ENCODE measurements around the gene TEKT5.
A peak's percentile ranks its signal among the peaks of the same experiment; 100 is the strongest.

The TEKT5 gene

DNA sequence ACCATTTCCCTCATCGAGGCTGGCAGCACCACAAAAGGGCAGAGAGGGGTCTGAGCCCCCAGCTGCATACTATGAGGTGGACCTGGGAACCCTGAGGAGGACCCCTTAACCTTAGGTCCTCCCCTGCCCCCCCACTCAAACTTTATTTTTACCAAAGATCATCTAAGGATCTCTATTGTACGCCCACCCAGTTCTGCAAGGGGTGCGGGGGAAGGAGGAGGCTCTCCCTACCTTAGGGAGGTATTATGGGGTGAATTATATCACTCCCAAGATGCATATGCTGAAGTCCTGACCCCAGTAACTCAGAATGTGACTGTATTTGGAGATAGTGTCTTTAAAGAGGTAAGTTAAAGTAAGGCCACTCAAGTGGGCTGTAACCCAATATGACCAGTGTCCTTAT, 87.6 kb downstream of the TEKT5 start:
- no peak for DNase-seq

GRCh38 chr16:10606607-10607006, 88.1 kb downstream of the TEKT5 start:
- no peak for DNase-seq

DNA sequence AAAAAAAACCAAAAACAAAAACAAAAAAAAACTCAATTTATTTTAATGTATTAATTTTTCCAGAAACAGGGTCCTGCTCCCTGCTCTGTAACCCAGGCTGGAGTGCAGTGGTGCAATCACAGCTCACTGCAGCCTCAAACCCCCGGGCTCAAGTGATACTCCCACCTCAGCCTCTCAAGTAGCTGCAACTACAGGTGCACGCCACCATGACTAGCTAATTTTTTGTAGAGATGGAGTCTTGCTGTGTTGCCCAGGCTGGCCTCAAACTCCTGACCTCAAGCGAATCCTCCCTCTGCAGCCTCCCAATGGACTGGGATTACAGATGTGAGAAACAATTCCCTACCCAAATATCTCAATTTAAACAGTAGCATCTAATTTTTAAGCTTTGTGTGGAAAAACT, 89.1 kb downstream of the TEKT5 start:
- no peak for DNase-seq

GRCh38 chr16:10601444-10602408, 93.0 kb downstream of the TEKT5 start:
- DNase-seq = no peak

DNA sequence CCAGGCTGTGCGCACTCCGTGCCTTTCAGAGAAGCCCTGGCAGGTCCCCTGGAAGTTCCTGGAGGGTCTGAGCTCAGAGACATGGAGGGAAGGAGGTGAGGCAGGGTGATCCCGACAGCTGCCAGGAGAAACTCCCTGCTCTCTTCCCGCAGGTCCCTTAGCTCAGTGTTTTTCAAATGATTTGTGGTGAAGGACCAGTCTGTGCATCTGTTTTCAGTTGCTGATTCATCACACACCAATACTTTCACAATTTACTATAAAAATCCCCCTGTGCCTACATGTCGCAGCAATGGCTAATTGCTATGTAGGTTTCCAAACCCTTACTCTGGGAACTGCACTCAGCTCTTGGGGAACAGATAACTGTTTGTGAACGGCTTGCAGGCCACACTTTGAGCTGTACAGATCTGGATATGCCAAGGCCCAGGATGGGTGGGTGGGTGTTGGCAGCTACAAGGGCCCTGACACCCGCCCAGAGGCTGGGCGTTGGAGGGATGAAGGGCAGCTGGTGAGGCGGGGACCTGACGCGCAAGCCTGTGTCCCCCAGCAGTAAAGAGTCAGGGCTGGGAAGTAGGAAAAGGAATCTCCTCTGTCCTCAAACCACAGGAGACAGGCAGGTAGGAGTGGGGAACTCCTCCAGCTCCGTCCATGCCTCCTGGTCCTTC, 93.8 kb downstream of the TEKT5 start:
- no peak for DNase-seq

DNA sequence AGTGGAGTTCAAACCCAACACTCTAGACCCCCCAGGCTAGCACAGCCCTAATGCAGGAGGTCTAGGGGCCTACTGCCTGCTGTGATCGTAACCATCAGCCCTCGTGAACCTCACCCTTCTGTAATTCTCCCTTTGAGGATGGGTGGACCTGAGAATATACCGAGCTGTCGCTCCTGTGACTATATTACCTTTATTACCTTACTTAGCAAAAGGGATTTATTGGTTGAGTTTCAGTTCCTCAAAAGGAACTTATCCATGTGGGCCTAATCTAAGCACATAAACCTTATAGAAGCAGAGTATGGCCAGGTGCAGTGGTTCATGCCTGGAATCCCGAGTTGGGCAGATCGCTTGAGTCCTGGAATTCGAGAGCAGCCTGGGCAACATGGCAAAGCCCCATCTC, 95.1 kb downstream of the TEKT5 start:
- no peak for DNase-seq

GRCh38 chr16:10598157-10598556, 96.6 kb downstream of the TEKT5 start:
- no peak for DNase-seq

GRCh38 chr16:10597187-10597601, 97.5 kb downstream of the TEKT5 start:
- no peak for DNase-seq

- no peak for DNase-seq
Measured at GRCh38 chr16:10594312-10594950, 100.3 kb downstream of the TEKT5 start.

DNA sequence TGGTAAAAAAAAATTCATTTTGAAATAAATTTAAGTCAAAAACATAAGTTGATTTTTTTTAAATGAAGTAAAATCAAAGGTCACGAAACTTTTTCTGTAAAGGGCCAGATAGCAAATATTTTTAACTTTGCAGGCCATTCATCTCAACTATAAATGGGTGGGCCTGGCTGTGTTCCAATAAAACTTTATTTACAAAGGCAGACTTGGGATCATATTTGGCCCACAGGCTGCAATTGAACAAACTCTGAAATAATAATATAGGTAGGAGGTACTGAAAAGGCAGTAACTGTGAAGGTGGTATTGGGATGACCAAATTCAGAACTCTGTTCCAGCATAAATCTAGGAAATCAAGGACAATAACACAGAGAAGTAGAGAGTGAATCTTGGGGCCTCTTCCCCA, 102.1 kb downstream of the TEKT5 start:
- no peak for DNase-seq

DNA sequence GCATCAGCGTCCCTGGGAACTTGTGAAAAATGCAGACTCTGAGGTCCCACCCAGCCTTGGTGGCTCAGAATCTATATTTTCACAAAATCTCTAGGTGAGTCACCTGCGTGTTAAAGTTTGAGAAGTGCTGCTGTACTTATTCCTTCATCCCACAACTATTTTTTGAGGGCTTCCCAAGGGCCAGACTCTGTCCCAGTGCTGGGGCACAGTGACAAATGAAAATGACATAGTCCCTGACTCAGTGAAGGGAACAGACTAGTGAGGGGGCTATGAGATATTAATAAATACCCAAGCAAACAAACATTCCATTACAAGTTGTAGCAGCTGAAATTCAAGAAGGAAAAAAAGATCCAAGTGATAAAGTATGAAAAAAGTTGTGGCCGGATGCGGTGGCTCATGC, 104.4 kb downstream of the TEKT5 start:
- DNase-seq = no peak

- DNase-seq = no peak
Measured at GRCh38 chr16:10589109-10589508, 105.6 kb downstream of the TEKT5 start.

DNA sequence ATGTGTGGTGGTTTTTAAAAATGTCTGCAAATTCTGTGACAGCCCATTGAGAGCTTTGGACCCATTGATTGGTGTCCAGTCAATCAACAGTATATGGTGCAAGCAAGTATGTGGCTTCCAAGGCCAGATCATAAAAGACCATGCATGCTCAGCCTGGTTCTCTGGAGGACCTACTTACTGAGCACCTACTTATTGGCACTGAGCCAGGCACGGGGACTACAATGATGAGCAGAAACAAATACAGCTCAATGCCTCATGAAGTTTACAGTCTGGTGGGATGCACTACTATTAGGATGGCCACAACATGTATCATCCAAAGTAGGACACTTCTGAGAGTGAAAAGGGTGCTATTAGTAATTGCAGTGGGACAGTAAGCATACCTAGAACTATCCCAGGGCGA, 107.1 kb downstream of the TEKT5 start:
- DNase-seq = no peak

GRCh38 chr16:10584981-10585438, 109.7 kb downstream of the TEKT5 start:
- DNase-seq = no peak

DNA sequence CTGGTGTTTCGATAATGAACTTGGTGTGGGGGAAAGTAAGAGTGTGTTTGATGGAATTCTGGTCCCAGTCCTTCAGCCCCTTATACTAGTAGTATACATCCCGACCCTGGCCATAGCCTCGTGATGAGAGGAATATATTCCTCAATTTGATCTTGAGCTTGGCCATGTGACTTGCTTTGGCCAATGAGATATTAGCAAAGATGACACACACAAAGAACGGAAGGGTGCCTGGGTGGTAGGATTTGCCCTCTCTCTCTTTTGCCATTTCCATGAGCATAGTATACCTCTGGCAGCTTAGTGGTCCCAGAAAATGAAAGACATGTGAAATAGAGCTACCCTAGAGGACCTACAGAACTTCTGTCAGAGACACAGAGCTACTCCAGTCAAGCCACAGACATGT, 111.5 kb downstream of the TEKT5 start:
- no peak for DNase-seq

DNA sequence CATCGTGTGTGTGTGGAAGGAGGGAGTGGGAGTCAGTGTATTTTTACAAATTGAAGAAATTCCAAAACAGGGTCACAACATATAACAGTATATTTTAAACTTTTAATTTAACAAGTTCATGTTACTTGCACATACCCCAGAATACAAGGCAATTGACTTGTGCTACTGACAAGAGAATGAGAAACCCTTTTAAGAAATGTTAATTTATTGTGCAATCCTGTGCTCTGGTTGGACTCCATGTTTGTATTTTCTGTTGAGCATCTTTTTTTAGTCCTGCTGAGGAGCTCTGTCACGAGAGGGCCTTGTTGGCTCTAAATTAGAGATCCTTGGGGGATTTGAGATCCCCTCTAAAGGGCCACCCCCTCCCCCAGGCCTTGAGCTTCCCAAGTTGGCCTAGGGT, 113.2 kb downstream of the TEKT5 start:
- no peak for DNase-seq

GRCh38 chr16:10580883-10581247, 113.9 kb downstream of the TEKT5 start:
- DNase-seq = no peak

DNA sequence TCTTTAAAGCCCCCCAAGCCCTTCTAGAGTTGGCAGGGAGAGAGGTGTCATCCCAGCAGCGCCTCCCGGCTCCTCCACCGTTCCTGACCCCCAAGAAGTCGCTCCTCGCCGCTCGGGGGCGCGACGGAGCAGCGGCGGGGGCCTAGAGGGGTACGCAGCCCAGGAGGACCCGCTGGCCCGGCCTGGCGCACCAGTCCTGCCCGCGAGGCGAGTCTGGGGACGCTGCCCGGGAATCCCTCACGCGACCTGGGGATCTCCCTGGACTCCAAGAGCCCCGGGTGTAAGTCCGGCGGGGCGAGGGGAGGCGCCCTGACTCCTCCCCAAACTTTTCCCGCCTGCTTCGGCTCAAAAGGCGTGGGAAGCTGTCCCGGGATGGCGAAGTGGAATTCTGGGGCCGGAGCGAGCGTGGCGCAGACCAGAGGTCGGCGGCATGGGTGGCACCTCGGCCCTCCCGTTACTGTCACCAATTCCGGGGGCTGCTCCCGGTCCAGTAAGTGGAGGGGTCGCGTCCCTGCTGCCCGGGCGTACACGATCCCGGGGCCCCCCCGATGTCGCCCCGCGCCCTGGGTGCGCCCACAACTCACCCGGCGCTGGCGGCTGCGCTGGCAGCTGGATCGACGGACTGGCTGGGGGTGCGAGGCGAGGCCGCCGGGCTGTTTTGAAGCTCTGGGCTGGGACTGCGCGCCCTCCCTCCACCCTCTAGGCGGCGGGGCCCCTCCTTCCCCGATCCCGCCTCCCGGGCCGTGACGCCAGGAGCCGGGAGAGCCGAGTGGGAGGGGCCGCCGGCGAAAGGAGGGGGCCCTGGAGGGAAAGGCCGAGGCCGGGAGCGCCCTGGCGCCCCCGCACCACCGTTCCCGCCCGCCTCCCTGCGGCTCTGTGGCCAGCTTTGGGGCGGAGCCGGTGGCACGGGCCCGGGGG, 114.5 kb downstream of the TEKT5 start, which contains the start of gene EMP2:
TSS of gene EMP2 (minus strand) at position 634 of the 918 bp plus-strand sequence. CDS start 32,981 bp downstream, outside the sequence.
- peak; percentile 82 for DNase-seq

- DNase-seq = no peak
Measured at GRCh38 chr16:10579575-10579964, 115.2 kb downstream of the TEKT5 start.

GRCh38 chr16:10578474-10579316, 116.0 kb downstream of the TEKT5 start:
- no peak for DNase-seq
